Activated T-cell treated with anti-CD3 and anti-CD28 coated beads, Interleukin-2, amount 50 U/mL, for 72 hours (primary cell): ENCODE measurements around the gene PLXNB1. TPM values are rescaled to one million over a fixed set of nuclear protein-coding genes. Genes with fewer than 3 reads are reported as not detected.

Source experiments
- ATAC-seq, 2 donors: fragments of 150-1000 bp; cut with Tn5 transposase; replicated peaks in 1 of 2; 2 replicates each; pipeline ENCODE4 v1.10.0; 2021; ENCODE audit warnings: moderate library complexity in 2 of 2, mild to moderate bottlenecking in 1 of 2
- DNase-seq, 2 donors: peaks; one replicate each; pipeline ENCODE4 v3.0.0; 2021 to 2022; ENCODE audit warnings: mixed read lengths in 1 of 2
- H3K27ac Mint-ChIP-seq: one replicate; pipeline ENCODE4 v1.8.0; 2022; ENCODE audit warnings: mild to moderate bottlenecking, moderate library complexity, mixed read lengths
- H3K27me3 Mint-ChIP-seq: one replicate; pipeline ENCODE4 v1.8.0; 2022; ENCODE audit warnings: low read depth, mixed read lengths
- H3K36me3 Mint-ChIP-seq, 2 donors: one replicate each; pipeline ENCODE4 v1.8.0; 2022; ENCODE audit warnings: mixed read lengths in 2 of 2, mild to moderate bottlenecking in 1 of 2; ENCODE audit not compliant: insufficient read depth in 2 of 2
- H3K4me1 Mint-ChIP-seq: one replicate; pipeline ENCODE4 v1.8.0; 2022; ENCODE audit warnings: low read depth, mixed read lengths
- H3K4me3 Mint-ChIP-seq, 2 donors: one replicate each; pipeline ENCODE4 v1.8.0; 2022; ENCODE audit warnings: mild to moderate bottlenecking in 2 of 2, mixed read lengths in 2 of 2, moderate library complexity in 2 of 2
- H3K9me3 Mint-ChIP-seq, 2 donors: one replicate each; pipeline ENCODE4 v1.8.0; 2022; ENCODE audit warnings: mixed read lengths in 2 of 2
- total RNA-seq, 2 donors: library from RNA; stranded (reverse); gene quantifications; one replicate each; pipeline ENCODE4 v1.2.3, GENCODE V29; 2022

Gene PLXNB1
- total RNA-seq, 2 donors from 2014 or later = 3.2 to 6.1 TPM

DNA sequence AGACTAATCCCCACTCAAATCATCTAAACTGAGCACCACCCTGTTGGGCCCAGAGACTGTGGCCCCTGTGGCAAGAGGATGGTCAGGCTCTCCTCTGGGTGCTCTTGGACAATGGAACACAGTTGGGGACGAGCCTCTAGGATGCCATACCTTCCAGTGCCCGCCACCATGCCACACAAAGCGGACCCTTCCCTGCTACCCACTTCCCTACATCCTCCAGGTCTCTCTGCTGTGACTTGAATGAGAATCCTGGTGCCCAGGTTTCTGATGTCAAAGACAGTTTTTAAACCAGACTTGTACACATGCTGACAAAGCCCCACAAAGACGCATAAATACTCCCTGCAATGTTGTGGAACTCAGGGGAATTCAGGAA is 5.3 kb upstream of the PLXNB1 start:
- peaks cover 23% of the 10 kb centered on the region for H3K4me1 Mint-ChIP-seq
- no peak overlapping the region for H3K27ac Mint-ChIP-seq
- DNase-seq (no peak), ATAC-seq (no peak)
- H3K4me3 Mint-ChIP-seq = no peak overlapping the region
- no peaks in the 10 kb centered on the region for H3K9me3 Mint-ChIP-seq
- no peaks in the 10 kb centered on the region for H3K27me3 Mint-ChIP-seq
- H3K36me3 Mint-ChIP-seq = peaks cover 4 to 5% of the 10 kb centered on the region in 2 donors

DNA sequence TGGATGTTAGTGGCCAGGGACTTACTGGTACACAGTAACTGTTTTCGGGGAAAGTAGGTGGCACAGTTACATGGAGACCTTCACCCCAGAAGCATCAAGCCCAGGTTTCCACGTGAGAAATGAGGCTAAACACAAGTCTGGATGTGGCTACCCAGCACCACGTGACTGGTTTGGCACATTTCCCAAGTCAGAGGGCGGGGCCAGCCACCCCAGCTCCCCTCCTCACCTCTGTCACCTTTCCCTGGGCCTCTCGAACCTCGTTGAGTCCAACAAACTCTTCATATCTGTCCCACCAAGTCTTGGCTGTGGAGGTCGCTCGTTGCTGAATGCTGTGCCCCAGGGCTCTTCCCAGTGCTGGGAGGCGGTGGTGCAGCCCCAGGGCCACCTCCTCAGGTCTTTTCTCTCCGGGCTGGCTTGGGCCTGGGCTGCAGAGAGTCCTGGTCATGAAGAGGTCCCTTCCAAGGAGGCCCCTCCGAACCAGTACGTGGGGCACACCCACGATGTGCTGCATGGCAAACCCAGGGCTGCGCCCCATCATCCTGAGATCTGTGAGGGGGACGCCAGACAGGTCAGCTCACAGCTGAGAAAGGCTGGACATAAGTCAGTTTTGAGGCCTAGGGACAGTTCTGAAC is 4.8 kb upstream of the PLXNB1 start:
- Mint-ChIP-seq H3K27ac (no peak overlapping the region), H3K4me3 (no peak overlapping the region), H3K36me3 (peaks cover under 1 to 2% of the 10 kb centered on the region in 2 donors), H3K27me3 (no peaks in the 10 kb centered on the region), H3K9me3 (no peaks in the 10 kb centered on the region), H3K4me1 (peaks cover 19% of the 10 kb centered on the region)
- ATAC-seq (no peak), DNase-seq (peak in 1 of 2 donors; percentile 12)

DNA sequence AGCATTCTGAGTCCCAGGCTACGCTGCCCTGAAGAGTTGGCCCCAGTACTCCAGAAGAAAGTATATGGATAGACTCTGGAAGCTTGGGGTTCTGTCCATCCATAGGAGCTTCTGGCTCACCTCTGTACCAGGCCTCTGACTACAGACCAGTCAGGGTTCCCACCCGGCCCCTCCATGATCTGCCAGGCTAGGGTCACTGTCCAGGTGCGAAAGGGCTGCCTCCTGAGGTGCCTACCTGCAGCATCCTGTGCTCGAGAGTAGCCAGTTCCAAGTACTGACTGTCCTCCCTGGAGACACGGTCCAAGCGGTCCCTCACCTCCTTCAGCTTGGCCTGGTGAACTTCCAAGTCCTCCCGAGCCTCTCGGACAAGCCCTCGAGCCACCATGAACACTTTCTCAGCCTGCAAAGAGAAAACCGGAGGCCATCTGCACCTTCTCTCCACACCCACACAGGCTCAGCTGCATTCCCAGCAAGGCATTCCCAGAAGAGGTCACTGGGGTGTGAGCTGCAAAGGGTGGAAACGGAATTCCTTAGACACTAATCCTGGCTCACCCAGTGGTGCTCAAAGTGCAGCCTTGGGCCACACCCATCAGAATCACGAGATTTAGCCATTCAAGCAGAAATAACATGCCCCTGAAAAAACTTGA is 3.7 kb upstream of the PLXNB1 start:
- Mint-ChIP-seq H3K27me3 (no peaks in the 10 kb centered on the region), H3K36me3 (peaks cover 0 to 2% of the 10 kb centered on the region in 2 donors), H3K4me3 (no peak overlapping the region), H3K27ac (no peak overlapping the region), H3K4me1 (peaks cover 11% of the 10 kb centered on the region), H3K9me3 (no peaks in the 10 kb centered on the region)
- no peak for DNase-seq
- no peak for ATAC-seq

DNA sequence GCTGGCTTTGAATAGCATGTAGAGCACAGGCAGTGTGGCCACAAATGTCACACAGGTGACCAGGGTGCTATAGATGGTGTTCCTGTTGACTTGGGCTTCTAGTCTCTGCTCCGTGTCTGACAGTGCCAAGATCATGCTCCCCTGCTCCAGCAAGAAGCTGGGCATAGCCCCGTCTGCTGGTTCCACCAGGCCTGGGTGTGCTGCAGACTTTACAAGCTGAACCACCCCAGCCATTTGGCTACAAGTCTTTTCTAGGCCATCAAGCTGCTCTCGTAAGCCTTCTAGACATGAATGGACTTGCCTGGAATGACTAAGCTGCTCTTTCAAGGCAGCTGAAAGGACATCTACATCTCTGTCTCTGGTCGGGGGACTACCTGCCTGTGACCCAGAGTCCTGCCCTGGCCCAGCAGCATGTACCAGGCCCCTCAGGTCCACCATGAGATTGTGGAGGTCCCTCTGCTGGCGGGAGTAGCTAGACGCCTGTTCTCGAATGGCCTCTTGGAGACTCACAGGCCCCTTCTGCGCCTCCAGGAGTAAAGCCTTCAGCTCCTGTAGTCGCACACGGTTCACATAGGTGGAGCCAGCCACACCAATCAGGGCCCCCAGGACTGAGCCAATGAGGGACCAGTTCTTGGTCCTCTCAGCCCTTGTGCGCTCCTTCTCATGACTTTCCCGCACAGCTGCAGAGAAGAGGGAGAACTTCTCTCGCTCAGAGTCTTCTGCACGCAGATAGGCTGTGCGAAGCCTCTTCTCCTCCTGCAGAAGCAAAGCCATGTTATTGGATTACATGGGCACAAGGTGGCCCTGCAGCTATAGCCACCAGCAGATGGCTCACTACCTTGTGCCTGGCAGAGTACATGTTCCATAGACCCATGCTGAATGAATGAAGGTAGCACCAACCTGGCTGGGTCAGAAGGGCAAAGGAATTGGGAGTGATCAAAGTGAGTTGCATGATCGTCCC is 2.8 kb upstream of the PLXNB1 start:
- Mint-ChIP-seq H3K4me1 (peaks cover 2% of the 10 kb centered on the region), H3K9me3 (no peaks in the 10 kb centered on the region), H3K27me3 (peaks cover 8% of the 10 kb centered on the region), H3K36me3 (peaks cover 0 to 2% of the 10 kb centered on the region in 2 donors), H3K27ac (no peak overlapping the region), H3K4me3 (no peak overlapping the region)
- ATAC-seq = no peak
- no peak for DNase-seq

DNA sequence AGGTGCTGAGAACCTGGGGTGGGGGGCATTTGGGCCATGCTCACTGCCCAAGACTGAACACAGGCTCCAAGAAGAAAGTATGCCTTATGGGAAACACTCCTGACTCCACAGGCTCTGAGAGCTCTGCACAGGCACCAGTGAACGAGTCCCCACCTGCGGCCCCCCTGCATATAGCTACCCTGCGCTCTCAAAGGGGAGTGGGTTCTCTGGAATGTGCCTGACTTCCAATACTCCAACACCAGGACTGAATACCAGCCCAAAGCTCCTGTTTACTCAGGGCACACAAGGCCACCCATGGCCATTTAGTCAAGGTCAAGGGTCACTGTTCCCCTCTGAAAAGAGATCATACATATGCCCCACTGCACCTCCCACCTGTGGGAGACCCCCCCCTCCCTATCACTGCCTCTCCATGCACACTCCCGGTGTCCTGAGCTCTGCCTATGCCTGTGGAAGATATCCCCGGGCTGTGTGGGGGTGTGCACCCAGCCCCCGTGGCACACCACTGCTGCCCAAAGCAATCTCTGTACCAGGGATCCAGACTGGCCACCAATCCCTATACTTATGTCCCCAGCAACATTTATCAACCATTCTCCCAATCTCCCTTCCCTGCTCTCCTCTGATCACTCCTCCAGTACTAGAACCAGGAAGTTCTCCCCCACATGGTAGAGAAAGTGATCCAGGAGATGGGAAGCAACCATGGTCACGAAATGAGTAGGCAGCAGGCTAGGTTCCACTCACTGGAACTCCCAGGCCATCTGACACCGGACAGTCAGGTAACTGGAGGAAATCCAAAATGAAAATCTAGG is 1.5 kb upstream of the PLXNB1 start:
- H3K4me3 Mint-ChIP-seq = peak overlapping the region in 1 of 2 donors; percentile 25
- ATAC-seq (no peak), DNase-seq (no peak)
- H3K27ac Mint-ChIP-seq = no peak overlapping the region
- peaks cover 0 to 2% of the 10 kb centered on the region in 2 donors for H3K36me3 Mint-ChIP-seq
- no peaks in the 10 kb centered on the region for H3K9me3 Mint-ChIP-seq
- H3K4me1 Mint-ChIP-seq = no peaks in the 10 kb centered on the region
- peaks cover 19% of the 10 kb centered on the region for H3K27me3 Mint-ChIP-seq

DNA sequence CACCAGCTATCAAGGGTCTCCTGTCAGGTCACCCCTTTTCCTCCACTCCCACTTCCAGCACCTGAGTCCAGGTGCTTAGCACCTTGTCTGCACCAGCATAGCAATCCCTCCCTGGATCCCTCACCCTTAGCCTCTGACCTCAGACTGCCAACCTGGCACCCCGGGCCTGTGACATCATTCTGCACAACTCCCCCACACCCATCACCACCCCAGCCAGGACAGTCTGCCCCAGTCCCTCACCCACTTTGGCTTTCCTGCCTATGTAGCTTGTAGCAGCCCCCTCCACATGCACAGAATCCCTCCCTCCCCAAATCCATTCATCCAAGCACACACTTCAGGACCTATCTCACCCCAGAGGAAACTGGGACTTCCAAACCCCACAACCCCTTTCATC is 819 bp upstream of the PLXNB1 start:
- H3K36me3 Mint-ChIP-seq = peaks cover 0 to 2% of the 10 kb centered on the region in 2 donors
- H3K4me1 Mint-ChIP-seq = no peaks in the 10 kb centered on the region
- no peak for DNase-seq
- no peak for ATAC-seq
- H3K9me3 Mint-ChIP-seq = no peaks in the 10 kb centered on the region
- peaks cover 19% of the 10 kb centered on the region for H3K27me3 Mint-ChIP-seq
- peak overlapping the region; percentile 78 to 90 for H3K4me3 Mint-ChIP-seq
- H3K27ac Mint-ChIP-seq = no peak overlapping the region

DNA sequence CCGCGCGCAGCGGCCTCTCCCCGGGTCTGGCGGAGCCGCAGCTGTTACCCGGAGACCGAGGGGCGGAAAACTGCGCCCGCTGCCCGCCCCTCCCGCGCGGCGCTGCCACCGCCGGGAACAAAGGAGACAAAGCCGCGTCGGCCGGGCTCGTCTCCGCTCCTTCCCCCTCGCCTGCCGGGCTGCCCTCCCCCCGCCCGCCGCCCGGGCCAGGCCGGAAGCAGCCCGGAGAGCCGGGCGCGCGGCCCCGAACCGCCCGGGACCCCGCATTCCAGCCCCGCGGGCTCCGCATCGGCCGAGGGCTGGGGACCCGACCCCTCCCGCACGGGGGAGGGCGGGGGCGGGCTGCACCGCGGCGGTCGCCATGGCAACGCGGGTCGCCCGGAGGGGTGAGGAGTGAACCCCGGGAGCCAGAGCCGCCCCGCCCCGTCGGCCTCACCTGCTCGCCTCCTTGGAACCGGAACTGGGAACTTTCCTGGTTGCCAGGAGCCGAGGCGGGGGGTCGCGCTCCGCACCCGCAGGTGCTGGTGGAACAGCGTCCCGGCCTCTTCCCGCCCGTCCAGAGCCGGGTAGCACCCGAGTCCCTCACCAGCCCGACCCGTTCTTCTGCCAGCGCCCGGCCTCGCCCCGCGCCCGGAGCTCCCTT is 448 bp downstream of the PLXNB1 start:
- Mint-ChIP-seq H3K4me3 (peak overlapping the region; percentile 78 to 90), H3K36me3 (peaks cover 0 to 2% of the 10 kb centered on the region in 2 donors), H3K9me3 (no peaks in the 10 kb centered on the region), H3K27me3 (peaks cover 19% of the 10 kb centered on the region), H3K27ac (no peak overlapping the region), H3K4me1 (no peaks in the 10 kb centered on the region)
- DNase-seq (peak; percentile 63 to 64), ATAC-seq (peak; percentile 71 to 82)

DNA sequence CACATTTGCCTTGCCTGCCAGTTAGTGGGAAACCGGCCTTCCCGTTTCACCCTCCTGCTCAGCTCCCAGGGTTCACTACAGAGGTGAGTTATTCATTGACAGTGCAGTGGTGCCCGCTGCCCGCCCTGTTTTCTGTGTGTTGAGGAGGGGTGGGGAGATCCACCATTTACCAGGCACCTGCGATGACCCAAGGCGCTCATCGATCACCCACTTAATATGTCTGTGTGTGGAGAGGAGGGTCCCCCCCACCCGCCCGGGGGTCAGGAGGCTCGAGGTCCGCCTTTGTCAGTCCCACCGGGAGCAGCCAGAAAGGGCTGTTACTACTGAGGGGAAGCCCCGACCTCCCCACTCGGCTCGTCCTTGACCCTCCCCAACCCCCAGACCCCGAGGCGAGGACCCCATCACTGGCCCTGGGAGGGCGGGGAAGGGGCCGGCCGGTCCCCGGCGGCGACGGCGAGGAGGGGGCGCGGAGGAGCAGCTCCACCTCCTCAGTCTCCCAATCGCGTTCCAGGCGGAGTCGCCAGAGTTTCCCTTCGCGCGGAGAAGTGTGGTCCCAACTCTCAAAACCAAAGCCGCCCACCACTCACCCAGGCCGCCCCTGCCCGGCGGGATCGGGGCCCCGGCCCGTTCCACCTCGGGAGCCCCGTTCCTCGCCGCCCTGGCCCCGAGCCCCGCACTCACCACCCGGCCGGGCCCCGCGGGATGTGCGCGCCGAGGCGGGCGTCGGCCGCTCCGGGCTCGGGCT is 1.1 kb downstream of the PLXNB1 start:
- Mint-ChIP-seq H3K4me3 (peak overlapping the region; percentile 15 to 46), H3K27me3 (peaks cover 19% of the 10 kb centered on the region), H3K9me3 (no peaks in the 10 kb centered on the region), H3K27ac (no peak overlapping the region), H3K36me3 (peaks cover 0 to 2% of the 10 kb centered on the region in 2 donors), H3K4me1 (no peaks in the 10 kb centered on the region)
- DNase-seq = no peak
- ATAC-seq = peak; percentile 64 to 67

DNA sequence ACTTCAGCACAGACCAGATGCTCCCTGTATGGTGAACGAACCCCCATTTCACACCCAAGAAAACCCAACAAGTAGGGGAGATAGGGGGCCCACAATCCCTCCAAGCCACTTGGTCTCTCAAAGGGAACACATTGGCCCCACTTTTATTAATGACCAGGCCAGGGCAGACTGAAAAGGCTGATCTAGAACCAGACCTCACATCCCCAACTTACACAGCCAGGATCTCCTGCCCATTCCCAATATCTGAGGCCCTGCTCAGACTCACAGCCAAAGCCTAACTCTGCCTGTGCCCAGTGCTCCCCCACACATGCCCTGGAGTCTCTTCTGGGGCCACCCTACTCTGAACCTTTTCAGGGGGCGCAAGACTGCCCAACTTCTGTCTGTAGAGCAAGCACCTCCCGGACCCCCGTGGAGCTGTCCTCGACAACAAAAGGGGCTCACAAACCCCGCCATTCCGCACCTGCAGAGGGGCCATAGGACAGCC is 1.8 kb downstream of the PLXNB1 start:
- Mint-ChIP-seq H3K4me3 (peak overlapping the region; percentile 15 to 46), H3K9me3 (no peaks in the 10 kb centered on the region), H3K27ac (no peak overlapping the region), H3K36me3 (peaks cover 0 to 2% of the 10 kb centered on the region in 2 donors), H3K4me1 (no peaks in the 10 kb centered on the region), H3K27me3 (peaks cover 19% of the 10 kb centered on the region)
- DNase-seq = no peak
- ATAC-seq = no peak

DNA sequence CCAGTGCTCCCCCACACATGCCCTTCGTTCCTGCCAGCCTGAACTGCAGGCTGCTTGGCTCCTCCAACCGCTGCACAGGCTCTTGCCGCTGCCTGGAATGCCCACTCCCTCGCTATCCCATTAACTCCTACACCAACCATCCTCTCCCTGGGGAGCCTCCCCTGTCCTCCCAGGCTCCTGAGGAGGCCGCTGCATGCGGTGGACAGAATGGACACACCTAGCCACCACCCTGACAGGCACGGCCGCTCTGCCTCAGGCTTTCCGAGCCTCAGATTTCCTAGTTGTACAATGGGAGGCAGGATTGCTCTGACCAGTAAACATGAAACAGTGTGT is 2.3 kb downstream of the PLXNB1 start:
- H3K36me3 Mint-ChIP-seq = peaks cover 0 to 2% of the 10 kb centered on the region in 2 donors
- H3K4me3 Mint-ChIP-seq = no peak overlapping the region
- peaks cover 19% of the 10 kb centered on the region for H3K27me3 Mint-ChIP-seq
- no peak overlapping the region for H3K27ac Mint-ChIP-seq
- DNase-seq (no peak), ATAC-seq (no peak)
- no peaks in the 10 kb centered on the region for H3K4me1 Mint-ChIP-seq
- no peaks in the 10 kb centered on the region for H3K9me3 Mint-ChIP-seq

DNA sequence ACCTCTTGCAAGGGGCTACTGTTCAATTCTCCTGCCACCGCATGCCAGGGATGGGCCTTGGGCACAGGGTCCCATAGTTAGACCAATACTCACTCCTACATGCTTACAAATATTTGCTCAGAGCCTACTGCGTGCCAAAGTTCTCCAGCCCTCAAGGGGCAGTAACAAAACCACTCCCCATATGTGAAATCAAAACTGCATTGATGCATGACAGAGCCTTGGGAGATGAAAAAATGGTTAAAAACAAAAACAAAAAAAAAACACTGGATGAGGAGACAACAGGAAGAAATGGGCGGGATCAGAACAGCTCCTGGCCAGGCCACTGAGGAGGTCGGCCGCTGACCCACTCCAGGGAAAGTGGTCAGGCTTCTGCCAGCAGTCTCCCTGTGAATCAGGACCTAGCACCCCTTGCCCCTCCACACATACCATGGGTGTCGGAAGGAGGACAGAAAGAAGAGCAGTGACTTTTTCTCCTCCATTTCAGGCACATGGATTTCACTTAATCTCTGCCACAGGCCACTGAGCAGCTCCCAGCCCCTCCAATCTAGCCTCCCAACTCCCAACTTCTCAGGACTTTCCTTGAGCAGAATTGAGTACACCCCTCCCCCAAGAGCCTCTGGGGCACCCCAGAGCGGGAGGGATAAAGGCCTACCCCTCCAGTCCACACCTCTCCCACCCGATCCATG is 2.8 kb downstream of the PLXNB1 start:
- Mint-ChIP-seq H3K27ac (no peak overlapping the region), H3K4me1 (no peaks in the 10 kb centered on the region), H3K27me3 (peaks cover 19% of the 10 kb centered on the region), H3K36me3 (peaks cover 0 to 2% of the 10 kb centered on the region in 2 donors), H3K4me3 (no peak overlapping the region), H3K9me3 (no peaks in the 10 kb centered on the region)
- ATAC-seq (no peak), DNase-seq (no peak)
